ENCODE measurements around the gene MRPS24. TPM values are rescaled to one million over a fixed set of nuclear protein-coding genes. Genes with fewer than 3 reads are reported as not detected.

Gene MRPS24
- total RNA-seq, 2 donors from 2014 or later, result 82.7 to 100 TPM

Other genes with a start within 250 kb of the MRPS24 start
- gene COA1, start 140.0 kb downstream of the MRPS24 start, total RNA-seq, result 100 to 1,000 TPM in 1 of 2 donors, 10 to 100 TPM in 1; 85.4 to 106 TPM
- 10 to 100 TPM; 29.8 to 36.1 TPM for gene BLVRA, start 110.8 kb downstream of the MRPS24 start, total RNA-seq
- 10 to 100 TPM; 34.4 to 36.8 TPM for gene URGCP, start 37.1 kb upstream of the MRPS24 start, total RNA-seq
- gene UBE2D4, start 56.9 kb upstream of the MRPS24 start, total RNA-seq, result 1 to 10 TPM; 6.7 to 9.0 TPM
- not detected for gene SPDYE1, start 128.4 kb upstream of the MRPS24 start, total RNA-seq
- 10 to 100 TPM; 57.8 to 58.8 TPM for gene DBNL, start 175.2 kb upstream of the MRPS24 start, total RNA-seq
- gene PGAM2, start 196.1 kb upstream of the MRPS24 start, total RNA-seq, result 1 to 10 TPM; 1.2 to 1.7 TPM
- gene POLM, start 213.0 kb upstream of the MRPS24 start, total RNA-seq, result 10 to 100 TPM; 40.2 to 46.0 TPM
- gene AEBP1, start 234.8 kb upstream of the MRPS24 start, total RNA-seq, result 10 to 100 TPM; 18.1 to 18.4 TPM

Data from activated T-cell treated with anti-CD3 and anti-CD28 coated beads, Interleukin-2, amount 50 U/mL, for 72 hours (primary cell).